Measurements from ENCODE around the gene PODNL1.
A peak's percentile ranks its signal among the peaks of the same experiment; 100 is the strongest.

PODNL1 gene

DNA sequence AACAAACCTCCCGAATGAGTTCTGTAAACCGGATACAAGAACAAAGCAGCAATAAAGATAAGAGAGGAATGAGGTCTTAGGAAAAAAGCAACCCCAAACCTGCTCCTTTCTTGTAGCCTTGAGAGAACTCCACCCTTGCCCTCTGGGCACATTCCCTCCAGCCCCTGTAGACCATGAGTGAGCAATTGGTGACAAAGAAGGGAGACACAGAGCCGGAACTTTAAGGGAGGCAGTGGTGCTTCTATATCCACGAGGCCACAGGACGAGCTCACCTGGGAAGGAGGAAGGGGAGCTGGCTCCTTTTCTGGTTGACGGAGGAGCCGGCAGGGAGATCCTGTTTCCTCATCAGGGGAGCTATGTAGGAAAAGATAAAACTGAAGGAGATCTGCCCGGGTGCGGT is 45.3 kb downstream of the PODNL1 start:
- no peak for DNase-seq (ENCODE audit: low spot score)

- DNase-seq (ENCODE audit: low spot score), result peak; percentile 21
Measured at GRCh38 chr19:13890136-13890535, 48.1 kb downstream of the PODNL1 start.

DNA sequence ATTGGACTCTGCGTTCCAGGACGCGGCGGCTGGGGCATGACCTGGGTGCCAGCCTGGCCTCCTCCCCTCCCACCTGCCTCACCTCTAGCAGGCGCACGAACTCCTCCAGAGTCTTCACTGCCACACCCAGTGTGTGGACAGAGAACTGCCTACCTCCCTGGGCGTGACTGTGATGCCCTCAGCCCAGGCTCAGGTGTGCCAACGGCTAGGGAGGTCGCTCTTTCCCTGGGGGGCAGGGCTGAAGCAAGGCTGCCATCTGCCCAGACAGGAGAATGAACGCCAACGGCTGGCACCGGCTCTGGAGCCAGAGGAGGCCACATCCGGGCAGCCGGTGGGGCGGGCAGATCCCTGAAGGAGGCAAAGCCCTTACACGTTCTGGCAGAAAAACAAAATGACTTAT is 49.9 kb downstream of the PODNL1 start:
- DNase-seq (ENCODE audit: low spot score), result peak; percentile 17

DNA sequence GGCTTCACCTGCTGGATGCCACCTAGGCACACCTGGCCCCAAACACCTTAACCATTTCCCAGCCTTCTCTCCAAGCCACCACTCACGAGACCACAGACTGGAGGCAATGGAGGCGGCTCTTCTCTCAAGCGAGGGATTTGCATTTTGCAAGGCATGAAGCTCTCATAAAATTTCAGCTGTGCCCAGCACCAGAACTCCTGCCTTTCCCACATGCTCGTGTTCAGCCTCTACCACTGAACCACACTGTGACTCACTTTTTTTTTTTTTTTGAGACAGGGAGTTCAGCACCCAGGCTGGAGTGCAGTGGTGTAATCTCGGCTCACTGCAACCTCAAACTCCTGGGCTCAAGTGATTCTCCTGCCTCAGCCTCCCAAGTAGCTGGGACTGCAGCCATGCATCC is 50.7 kb downstream of the PODNL1 start:
- DNase-seq (ENCODE audit: low spot score), result no peak

GRCh38 chr19:13887018-13887436 is 51.2 kb downstream of the PODNL1 start:
- DNase-seq (ENCODE audit: low spot score), result no peak

DNA sequence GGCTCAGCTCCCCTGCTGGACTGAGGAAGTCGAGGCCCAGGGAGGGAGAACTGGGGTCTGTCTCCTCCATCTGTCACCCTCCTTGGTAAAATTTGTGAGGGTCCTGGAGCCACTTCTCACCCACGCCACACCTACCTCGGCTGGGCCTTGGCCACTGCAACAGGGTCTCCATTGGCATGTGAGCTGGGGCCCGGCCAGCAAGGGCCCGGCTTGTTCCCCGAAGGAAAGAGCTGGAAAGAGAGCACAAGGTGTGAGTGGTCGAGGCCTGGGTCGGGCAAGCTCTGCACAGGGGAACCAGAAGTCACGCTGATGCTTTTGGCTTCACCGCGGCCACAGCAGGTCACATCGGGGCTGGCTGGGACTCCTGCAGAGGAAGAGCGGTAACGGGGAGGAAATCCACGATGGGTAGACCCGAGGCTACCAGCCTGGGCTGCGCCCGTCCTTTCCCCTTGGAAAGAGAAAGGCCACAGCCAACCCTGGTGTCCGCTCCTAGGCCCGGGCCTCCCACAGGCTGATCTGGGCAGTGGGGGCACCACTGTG is 52.3 kb downstream of the PODNL1 start:
- no peak for DNase-seq (ENCODE audit: low spot score)

DNA sequence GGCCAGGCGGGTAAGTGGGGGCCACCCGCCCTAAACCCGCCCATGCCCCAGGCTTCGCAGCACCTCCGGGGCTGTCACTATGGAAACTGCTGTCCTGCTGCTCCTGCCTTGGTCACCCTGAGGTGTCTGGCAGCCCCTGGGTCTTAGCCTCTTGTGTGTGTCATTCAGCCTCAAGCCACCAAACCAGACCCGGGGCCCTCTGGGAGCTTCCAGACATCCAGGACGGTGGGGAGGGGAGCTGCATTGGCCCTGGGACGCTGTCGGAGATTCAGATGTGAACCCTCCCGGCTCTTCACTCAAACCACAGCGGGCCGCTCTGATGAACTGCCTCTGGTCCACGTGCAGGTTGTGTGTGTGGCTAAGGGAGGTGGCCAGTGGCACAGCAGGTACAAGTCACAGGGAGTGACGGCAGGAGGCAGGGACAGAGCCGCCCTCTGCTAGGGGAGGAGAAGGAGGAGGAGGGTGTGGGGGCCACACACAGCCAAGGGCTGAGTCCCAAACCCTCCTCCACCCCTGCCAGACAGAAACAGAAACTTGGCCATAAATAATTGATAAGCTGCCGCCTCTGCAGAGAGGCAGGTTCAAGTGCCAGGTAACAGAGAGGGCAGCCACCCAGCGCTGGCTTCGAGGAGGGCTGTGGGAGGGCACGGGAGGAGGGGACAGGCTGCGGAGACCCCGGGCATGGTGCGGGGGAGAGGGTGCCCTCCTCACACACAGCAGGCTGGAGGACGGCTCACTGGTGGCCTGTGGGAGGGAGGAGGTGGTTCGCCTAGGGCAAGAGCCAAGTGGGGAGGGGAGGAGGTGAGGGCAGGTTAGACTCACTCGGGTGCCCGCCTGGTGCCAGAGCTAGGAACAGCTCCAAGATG is 53.3 kb downstream of the PODNL1 start:
- peak; percentile 28 for DNase-seq (ENCODE audit: low spot score)

GRCh38 chr19:13883516-13884064 is 54.6 kb downstream of the PODNL1 start:
- DNase-seq (ENCODE audit: low spot score), result peak; percentile 32

GRCh38 chr19:13882836-13883235 is 55.4 kb downstream of the PODNL1 start:
- no peak for DNase-seq (ENCODE audit: low spot score)

GRCh38 chr19:13882419-13882795 is 55.8 kb downstream of the PODNL1 start:
- no peak for DNase-seq (ENCODE audit: low spot score)

DNA sequence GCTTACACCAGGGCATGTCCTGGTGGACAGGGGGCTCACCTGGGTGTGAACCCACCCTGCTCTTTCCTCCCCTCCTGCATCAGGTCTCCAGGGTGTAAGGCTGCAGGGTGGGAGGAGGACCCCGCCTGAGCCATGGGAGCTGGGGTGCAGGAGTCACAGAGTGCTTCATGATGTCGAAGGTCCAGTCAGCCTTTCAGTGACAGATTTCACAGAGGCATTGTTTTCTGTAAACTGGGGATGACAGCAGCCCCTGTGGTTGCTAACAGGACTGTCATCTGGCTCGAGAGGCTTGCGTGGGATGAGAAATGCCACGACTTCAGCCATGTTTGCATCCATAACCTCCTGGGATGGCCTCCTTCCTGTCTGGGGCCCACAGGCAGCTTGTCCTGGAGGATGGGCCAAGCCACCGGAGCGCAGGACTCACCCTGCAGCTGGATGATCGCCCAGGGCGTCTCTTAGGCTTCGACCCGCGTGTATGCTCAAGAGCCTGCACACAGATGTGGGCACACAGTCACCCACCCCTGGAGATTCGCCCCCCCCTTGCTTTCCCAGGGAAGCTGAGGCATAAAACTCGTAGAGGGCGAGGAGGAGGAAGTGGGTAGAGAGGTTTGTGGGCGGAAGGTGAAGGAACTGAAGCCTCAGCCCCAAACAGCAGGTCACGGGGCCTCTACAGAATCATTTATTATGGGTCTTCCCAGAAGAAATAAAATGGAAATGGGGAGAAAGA is 56.4 kb downstream of the PODNL1 start:
- DNase-seq (ENCODE audit: low spot score), result no peak

DNA sequence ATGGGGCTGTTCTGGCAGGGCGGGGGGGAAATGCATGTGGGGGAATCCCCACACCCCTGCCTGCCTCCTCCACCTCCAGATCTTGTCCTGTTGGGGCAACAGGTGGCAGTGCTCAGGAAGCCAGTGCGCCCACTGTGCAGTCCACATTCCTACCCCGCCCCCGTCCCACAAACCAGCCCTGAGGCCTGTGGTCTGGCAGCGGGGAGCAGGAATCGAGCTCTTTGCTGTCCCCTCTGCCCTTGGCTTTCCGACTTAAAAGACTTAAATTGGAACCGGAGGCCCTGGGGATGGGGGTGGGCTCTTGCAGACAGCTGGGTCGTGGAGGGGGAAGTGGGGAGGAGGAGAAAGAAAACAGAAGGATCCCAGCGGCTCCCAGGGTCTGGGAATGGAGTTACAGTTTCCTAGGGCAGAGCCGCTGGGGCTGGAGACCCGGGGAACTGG is 56.9 kb downstream of the PODNL1 start:
- DNase-seq (ENCODE audit: low spot score), result peak; percentile 33

All from D341Med (cell line).